Measurements from ENCODE around the gene ATP12A. TPM values are rescaled to one million over a fixed set of nuclear protein-coding genes. Genes with fewer than 3 reads are reported as not detected.

ATP12A gene
- total RNA-seq, 1 experiment from 2014 or later, result not detected

- DNase-seq (ENCODE audit: low read depth), result peak; percentile 40
These were observed 4.4 kb downstream of the ATP12A start for GRCh38 chr13:24684600-24684998.

- no peak for DNase-seq (ENCODE audit: low read depth)
These were observed 5.1 kb downstream of the ATP12A start for GRCh38 chr13:24685314-24685713.

DNA sequence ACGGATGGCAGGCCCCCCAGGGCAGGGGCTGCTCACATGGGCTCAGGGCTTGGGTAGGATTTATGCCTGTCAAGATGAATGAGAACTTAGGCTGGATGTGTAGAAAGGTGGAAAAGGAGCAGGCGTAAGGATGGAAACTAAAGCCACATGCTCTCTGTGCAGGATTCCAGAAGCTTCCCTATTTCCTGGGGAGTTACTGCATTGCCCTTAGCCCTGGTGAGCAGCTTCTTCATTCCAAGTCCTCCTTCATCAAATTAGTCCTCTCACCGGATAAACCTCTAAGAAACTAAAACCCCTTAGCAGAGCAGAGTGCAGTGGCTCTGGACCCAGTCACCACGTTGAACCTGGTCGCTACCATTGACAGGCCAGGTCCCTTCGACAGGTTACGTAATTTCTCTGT lies 7.4 kb downstream of the ATP12A start:
- DNase-seq (ENCODE audit: low read depth), result no peak

DNA sequence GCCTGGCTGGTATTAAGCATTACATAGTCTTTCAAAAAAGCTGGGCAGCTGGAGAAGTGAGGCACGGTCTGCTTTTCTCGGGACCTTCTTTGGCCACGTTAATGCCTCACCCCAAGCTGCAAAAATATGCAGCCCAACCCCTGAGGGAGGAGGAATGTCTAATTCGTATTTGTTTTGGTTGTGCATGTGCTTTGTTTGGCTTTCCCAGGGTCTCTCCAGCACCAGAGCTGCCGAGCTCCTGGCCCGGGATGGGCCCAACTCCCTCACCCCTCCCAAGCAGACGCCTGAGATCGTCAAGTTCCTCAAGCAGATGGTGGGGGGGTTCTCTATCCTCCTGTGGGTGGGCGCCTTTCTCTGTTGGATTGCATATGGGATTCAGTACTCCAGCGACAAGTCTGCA lies 7.9 kb downstream of the ATP12A start:
- DNase-seq (ENCODE audit: low read depth), result no peak

DNA sequence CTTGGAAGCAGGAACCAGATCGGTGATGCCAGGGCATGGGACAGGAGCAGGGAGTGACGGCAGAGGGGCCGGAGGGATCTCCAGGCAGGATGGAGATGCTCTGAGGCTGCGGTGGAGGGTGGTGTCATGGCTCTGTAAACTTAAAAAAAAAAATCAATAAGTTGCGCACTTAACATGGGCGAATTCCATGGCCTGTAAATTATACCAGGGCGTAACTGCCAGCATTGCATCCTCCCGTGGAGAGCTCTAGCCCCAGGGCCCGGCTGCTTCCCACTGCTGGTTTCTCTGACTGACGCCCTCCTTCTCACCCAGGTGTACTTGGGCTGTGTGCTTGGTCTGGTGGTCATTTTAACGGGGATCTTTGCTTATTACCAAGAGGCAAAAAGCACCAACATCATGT lies 8.7 kb downstream of the ATP12A start:
- DNase-seq (ENCODE audit: low read depth), result no peak

- no peak for DNase-seq (ENCODE audit: low read depth)
These were observed 11.2 kb downstream of the ATP12A start for GRCh38 chr13:24691381-24691780.

DNA sequence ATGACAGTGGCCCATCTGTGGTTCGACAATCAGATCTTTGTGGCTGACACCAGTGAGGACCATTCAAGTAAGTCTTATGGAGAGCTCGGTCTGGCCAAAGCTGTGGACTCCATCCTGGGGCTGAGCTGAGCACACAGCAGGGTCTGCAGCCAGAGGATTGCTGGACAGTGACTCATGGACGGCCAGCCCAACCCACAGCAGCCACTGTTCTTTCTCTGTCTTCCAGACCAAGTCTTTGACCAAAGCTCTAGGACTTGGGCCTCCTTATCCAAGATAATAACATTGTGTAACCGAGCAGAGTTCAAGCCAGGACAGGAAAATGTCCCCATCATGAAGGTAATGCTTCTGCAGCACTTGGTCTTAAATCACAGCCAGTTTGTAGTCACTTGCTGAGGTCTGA lies 12.4 kb downstream of the ATP12A start:
- DNase-seq (ENCODE audit: low read depth), result peak; percentile 65

GRCh38 chr13:24693862-24694471 lies 13.8 kb downstream of the ATP12A start:
- DNase-seq (ENCODE audit: low read depth), result peak; percentile 43

- peak; percentile 45 for DNase-seq (ENCODE audit: low read depth)
These were observed 14.7 kb downstream of the ATP12A start for GRCh38 chr13:24694907-24695306.

DNA sequence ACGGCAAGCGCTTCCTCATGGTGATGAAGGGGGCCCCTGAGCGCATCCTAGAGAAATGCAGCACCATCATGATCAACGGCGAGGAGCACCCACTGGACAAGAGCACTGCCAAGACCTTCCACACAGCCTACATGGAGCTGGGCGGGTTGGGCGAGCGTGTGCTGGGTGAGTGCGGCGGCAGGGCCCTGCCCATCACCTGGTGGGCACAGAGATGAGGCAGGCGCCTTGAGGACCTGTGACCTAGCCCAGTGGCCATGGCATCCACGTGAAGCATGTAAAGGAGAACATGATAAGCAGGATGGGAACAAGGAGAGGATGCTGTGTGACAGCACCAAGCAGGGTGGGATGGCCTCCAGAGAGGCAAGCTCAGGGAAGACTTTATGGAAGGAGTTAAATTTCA lies 18.5 kb downstream of the ATP12A start:
- DNase-seq (ENCODE audit: low read depth), result no peak

DNA sequence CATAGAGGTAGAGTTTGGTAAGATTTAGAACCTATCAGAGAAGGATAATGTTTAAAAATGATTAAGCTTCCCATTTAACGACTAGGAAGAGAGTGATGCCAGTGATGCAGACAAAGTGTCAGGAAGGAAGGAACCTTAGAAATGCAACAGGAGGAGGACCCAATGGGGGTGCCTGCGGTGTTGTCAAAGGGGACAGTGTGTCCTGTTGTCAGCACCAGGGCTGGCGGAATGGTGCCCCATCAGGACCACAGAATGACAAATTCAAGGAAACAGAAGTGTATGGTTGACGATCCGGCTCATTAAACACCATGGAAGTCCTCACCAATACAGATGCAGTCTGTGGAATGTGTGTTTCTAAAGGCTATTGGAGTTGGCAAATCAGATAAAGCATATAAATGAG lies 19.3 kb downstream of the ATP12A start:
- DNase-seq (ENCODE audit: low read depth), result no peak

- no peak for DNase-seq (ENCODE audit: low read depth)
These were observed 20.3 kb downstream of the ATP12A start for GRCh38 chr13:24700539-24700938.

DNA sequence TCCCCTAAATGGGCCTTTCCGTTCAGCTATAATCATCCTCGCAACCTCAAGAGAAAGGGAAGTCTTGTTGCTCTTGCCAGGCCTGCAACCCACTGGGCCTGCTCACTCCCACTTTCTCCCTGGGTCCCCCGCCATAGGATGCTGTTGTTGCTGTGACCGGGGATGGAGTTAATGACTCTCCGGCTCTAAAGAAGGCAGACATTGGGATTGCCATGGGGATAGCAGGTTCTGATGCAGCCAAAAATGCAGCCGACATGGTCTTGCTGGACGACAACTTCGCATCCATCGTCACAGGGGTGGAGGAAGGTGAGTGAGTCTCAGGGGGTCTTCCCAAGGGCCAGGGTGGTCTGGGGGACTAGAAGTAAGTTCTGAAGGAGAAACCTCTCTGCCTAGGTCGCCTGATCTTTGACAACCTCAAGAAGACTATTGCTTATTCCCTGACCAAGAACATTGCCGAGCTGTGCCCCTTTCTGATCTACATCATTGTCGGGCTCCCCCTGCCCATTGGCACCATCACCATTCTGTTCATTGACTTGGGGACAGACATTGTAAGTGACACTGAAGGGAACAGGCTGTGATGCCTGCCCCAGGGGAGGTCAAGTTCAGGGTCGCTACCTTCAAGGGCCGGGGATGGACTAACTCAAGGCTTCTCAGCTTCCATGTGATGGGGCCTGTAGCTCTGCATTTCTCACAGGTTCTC lies 26.8 kb downstream of the ATP12A start:
- no peak for DNase-seq (ENCODE audit: low read depth)

GRCh38 chr13:24709186-24709913 lies 29.1 kb downstream of the ATP12A start:
- DNase-seq (ENCODE audit: low read depth), result no peak

DNA sequence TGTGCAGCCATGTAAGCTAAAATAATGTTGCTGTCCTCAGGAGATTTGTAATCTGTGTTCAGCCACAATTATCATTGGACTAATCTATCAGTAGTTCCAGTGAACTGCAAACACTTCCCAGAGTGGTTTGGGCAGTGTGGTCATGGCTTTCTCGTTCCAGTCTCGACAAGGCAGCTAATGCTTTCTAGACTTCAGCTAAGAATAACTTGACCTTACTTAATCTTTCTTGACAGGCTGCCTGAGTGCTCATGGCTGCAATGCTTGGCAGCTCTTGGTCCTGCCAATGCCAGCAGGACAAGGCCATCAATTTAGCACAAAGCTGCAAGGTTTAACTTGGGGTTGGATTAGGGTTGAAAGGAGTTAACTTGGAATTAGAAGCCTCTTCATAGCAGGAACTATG lies 32.8 kb downstream of the ATP12A start:
- no peak for DNase-seq (ENCODE audit: low read depth)

- no peak for DNase-seq (ENCODE audit: low read depth)
These were observed 35.8 kb downstream of the ATP12A start for GRCh38 chr13:24716011-24716410.

- DNase-seq (ENCODE audit: low read depth), result no peak
These were observed 36.2 kb downstream of the ATP12A start for GRCh38 chr13:24716446-24716845.

DNA sequence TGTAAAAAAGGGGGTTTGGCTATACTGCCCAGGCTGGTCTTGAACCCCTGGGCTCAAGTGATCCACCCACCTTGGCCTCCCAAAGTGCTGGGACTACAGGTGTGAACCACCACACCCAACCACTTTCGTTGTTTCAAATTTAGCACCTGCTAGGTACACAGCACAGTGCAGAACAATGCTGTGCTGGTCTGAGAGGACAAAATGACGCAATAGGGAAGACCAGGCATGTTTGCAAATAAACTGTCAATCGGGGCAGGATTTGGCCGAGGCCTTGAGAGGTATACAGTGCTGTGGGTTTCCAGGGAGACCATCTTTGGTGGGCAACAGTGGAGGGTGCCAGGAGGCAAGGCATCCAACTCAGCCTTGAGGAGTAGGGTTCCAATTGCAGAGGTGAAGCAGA lies 37.0 kb downstream of the ATP12A start:
- DNase-seq (ENCODE audit: low read depth), result no peak

DNA sequence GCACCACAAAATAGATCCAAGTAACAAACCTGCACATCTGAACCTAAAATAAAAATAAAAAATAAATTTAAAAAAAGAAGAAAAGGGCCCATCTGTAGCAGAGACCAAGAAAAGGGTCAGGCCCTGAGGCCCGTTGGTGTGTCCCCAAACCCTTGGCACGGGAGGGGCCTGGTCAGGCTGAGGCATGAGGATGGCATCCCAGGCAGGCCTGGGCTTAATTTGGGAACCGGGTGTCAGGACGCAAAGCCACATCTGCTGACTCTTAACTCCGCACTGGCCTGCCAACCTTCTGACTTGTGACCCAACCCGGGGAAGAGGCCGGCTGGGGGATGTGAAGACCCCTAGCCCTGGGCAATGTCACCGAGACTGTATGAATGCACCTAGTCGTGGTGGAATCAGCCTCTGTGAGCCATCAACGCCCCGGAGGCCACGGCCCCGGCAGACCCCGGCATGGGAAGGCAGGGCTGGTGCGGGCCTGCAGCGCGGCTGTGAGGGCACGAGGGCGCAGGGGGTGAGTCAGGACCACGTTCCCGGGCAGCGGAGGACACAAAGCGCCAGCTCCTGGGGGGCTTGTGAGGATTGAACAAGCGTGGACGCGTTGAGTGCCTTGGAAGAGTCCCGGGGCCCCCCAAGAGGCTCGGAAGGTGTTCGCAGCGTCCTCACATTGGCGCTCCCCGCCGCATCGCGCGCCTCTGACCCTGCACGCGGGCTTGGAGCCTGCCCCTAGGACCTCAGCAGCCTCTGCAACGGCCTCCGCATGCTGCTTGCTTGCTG lies 38.2 kb downstream of the ATP12A start:
- no peak for DNase-seq (ENCODE audit: low read depth)

- DNase-seq (ENCODE audit: low read depth), result no peak
These were observed 38.9 kb downstream of the ATP12A start for GRCh38 chr13:24719139-24719538.

DNA sequence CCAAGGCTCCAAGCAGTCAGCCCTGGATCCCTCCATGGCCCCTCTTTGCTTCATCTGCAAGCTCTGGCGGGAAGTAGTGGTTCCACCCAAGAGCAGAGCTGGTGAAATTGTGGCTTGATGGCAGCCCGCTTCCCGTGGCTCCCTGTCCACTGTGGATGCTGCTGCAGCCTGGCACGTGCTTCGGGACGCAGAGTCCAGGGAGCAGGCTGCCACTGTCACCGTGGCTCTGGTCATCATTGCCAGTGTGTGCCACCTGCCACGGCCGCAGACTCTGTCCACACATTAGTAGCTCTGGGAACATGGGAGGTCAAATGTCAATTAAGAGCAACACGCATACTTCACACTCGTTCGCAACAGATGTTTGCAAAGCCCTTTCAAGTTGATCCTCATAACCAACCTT lies 43.0 kb downstream of the ATP12A start:
- DNase-seq (ENCODE audit: low read depth), result no peak

GRCh38 chr13:24724714-24725113 lies 44.5 kb downstream of the ATP12A start:
- DNase-seq (ENCODE audit: low read depth), result no peak
